Measurements from ENCODE around the gene DCDC2B.
"Not testable (repeated sequence)": the region's sequence is repeated elsewhere in the genome, so short reads cannot be mapped to it uniquely, and the experiment has no call there.

DCDC2B gene

DNA sequence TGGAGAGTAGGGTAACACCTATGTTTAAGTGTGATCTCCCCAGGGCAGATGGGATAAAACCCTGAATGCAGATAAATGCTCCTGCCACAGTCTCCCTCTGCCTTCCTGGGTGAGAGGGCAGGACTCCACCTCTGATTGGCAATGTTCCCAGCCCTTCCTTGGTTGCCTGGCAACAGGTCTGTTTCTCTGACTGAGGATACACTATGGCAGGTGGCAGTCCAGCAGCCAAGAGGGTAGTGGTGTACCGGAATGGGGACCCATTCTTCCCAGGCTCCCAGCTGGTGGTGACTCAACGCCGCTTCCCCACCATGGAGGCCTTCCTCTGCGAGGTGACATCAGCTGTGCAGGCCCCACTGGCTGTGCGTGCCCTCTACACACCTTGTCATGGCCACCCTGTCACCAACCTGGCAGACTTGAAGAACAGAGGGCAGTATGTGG is at the start of gene DCDC2B:
Gene DCDC2B, plus strand, starts transcription at position 199 of the 438 bp plus-strand sequence. Its CDS starts 5 bp downstream, at position 204.
- Histone ChIP-seq H3K27me3 (ENCODE audit: insufficient read depth, poor library complexity, severe bottlenecking) (no peaks in the 10 kb centered on the region), H3K9me3 (ENCODE audit: severe bottlenecking) (no peaks in the 10 kb centered on the region), H3K4me3 (ENCODE audit: severe bottlenecking) (no peak within 1 kb of the TSS), H3K4me1 (ENCODE audit: insufficient read depth, poor library complexity, severe bottlenecking) (no peaks in the 10 kb centered on the region), H3K27ac (ENCODE audit: poor library complexity, severe bottlenecking) (no peak within 1 kb of the TSS), H3K36me3 (ENCODE audit: low read depth) (peaks cover 23% of the 10 kb centered on the region)
- TF ChIP-seq, protein P1, sequence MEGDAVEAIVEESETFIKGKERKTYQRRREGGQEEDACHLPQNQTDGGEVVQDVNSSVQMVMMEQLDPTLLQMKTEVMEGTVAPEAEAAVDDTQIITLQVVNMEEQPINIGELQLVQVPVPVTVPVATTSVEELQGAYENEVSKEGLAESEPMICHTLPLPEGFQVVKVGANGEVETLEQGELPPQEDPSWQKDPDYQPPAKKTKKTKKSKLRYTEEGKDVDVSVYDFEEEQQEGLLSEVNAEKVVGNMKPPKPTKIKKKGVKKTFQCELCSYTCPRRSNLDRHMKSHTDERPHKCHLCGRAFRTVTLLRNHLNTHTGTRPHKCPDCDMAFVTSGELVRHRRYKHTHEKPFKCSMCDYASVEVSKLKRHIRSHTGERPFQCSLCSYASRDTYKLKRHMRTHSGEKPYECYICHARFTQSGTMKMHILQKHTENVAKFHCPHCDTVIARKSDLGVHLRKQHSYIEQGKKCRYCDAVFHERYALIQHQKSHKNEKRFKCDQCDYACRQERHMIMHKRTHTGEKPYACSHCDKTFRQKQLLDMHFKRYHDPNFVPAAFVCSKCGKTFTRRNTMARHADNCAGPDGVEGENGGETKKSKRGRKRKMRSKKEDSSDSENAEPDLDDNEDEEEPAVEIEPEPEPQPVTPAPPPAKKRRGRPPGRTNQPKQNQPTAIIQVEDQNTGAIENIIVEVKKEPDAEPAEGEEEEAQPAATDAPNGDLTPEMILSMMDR (IDR thresholded peaks at IDR 0.05; ENCODE audit: poor library complexity, severe bottlenecking), result no peak
- peak; percentile 32; the same call in 2 of the 3 replicates for ATAC-seq (ENCODE audit: low read depth)
- no peak for DNase-seq (ENCODE audit: low spot score)

DNA sequence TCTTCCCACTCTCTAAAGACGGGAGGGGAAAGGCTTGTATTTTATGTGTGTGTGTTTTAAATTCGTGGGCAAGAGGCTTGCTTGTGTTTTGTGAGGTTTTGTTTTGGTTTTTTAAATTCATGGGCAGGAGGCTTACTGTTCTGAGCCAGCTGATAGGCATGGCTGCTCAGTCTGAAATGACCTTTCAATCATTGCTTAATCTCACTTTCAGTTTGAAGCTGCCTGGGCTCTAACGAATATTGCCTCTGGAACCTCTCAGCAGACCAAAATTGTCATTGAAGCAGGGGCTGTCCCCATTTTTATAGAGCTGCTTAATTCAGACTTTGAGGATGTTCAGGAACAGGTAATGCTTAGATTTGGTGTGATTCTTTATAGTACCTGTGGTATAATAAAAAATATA is 49.7 kb upstream of the DCDC2B start:
- Histone ChIP-seq H3K36me3 (ENCODE audit: low read depth) (peaks cover 82% of the 10 kb centered on the region), H3K4me3 (ENCODE audit: severe bottlenecking) (no peak overlapping the region), H3K9me3 (ENCODE audit: severe bottlenecking) (no peaks in the 10 kb centered on the region), H3K27ac (ENCODE audit: poor library complexity, severe bottlenecking) (no peak overlapping the region), H3K4me1 (ENCODE audit: insufficient read depth, poor library complexity, severe bottlenecking) (no peaks in the 10 kb centered on the region), H3K27me3 (ENCODE audit: insufficient read depth, poor library complexity, severe bottlenecking) (no peaks in the 10 kb centered on the region)
- TF ChIP-seq, protein P1 (IDR thresholded peaks at IDR 0.05; ENCODE audit: poor library complexity, severe bottlenecking), result no peak
- DNase-seq (ENCODE audit: low spot score) (no peak), ATAC-seq (ENCODE audit: low read depth) (no peak)

DNA sequence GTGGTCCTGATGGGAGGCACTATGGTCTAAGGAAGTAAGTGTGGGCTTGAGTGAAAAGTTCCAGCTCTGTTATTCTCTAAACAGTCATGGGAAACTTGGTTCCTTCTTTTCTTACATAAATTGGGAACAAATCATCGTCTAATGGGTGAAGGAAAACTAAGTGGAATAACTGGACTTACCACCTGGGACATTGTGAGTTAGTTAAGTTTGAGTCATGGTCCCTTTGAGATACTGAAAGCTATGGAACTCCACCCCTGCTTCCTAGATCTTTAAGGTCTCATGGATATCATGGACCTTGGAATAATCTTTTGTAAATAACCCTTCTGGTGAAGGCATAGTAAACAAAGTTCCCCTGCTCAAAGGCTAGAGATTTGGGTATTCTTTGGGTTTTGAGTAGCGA is 45.5 kb upstream of the DCDC2B start:
- Histone ChIP-seq H3K36me3 (ENCODE audit: low read depth) (peaks cover 61% of the 10 kb centered on the region), H3K4me1 (ENCODE audit: insufficient read depth, poor library complexity, severe bottlenecking) (no peaks in the 10 kb centered on the region), H3K4me3 (ENCODE audit: severe bottlenecking) (no peak overlapping the region), H3K27ac (ENCODE audit: poor library complexity, severe bottlenecking) (no peak overlapping the region), H3K9me3 (ENCODE audit: severe bottlenecking) (no peaks in the 10 kb centered on the region), H3K27me3 (ENCODE audit: insufficient read depth, poor library complexity, severe bottlenecking) (no peaks in the 10 kb centered on the region)
- no peak for DNase-seq (ENCODE audit: low spot score)
- ATAC-seq (ENCODE audit: low read depth), result no peak
- TF ChIP-seq, protein P1 (IDR thresholded peaks at IDR 0.05; ENCODE audit: poor library complexity, severe bottlenecking), result no peak

DNA sequence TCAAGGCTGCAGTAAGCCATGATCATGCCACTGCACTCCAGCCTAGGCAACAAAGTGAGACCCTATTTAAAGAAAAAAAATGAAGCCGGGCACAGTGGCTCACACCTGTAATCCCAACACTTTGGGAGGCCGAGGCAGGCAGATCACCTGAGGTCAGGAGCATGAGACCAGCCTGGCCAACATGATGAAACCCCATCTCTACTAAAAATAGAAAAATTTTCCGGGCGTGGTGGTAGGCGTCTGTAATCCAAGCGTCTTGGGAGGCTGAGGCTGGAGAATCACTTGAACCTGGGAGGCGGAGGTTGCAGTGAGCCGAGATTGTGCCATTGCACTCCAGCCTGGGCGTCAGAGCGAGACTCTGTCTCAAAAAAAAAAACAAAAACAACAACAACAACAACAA is 43.3 kb upstream of the DCDC2B start:
- H3K4me1 ChIP-seq (ENCODE audit: insufficient read depth, poor library complexity, severe bottlenecking); H3K4me3 ChIP-seq (ENCODE audit: severe bottlenecking); ATAC-seq (ENCODE audit: low read depth); H3K27me3 ChIP-seq (ENCODE audit: insufficient read depth, poor library complexity, severe bottlenecking); H3K9me3 ChIP-seq (ENCODE audit: severe bottlenecking); H3K27ac ChIP-seq (ENCODE audit: poor library complexity, severe bottlenecking); DNase-seq (ENCODE audit: low spot score): not testable (repeated sequence)
- peaks cover 51% of the 10 kb centered on the region for H3K36me3 ChIP-seq (ENCODE audit: low read depth)

DNA sequence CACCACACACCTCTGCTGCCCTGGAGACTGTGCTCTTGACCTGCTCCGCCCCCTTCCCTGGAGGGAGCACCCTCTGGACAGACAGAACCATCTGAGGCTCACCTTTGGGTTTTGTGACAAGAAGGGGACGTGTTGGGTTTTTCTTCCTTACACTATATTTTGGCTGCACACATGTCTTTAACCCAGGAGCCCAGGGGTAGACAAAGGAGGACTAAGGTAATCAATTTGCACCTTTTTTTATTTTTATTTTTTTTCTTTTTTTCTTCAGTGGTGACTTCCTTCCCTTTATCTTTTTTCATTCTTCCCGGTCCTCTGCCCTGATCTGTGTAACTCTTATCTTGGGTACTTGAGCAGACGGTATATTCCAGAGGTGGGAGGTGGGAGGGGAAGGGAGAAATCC is 37.9 kb upstream of the DCDC2B start:
- TF ChIP-seq, protein P1 (IDR thresholded peaks at IDR 0.05; ENCODE audit: poor library complexity, severe bottlenecking), result no peak
- peaks cover 7% of the 10 kb centered on the region for H3K4me1 ChIP-seq (ENCODE audit: insufficient read depth, poor library complexity, severe bottlenecking)
- ATAC-seq (ENCODE audit: low read depth) (no peak), DNase-seq (ENCODE audit: low spot score) (no peak)
- H3K36me3 ChIP-seq (ENCODE audit: low read depth), result peaks cover 53% of the 10 kb centered on the region
- no peak overlapping the region for H3K4me3 ChIP-seq (ENCODE audit: severe bottlenecking)
- H3K9me3 ChIP-seq (ENCODE audit: severe bottlenecking), result no peaks in the 10 kb centered on the region
- H3K27me3 ChIP-seq (ENCODE audit: insufficient read depth, poor library complexity, severe bottlenecking), result no peaks in the 10 kb centered on the region
- no peak overlapping the region for H3K27ac ChIP-seq (ENCODE audit: poor library complexity, severe bottlenecking)

Measured in RWPE2 (cell line).